Keratinocyte (primary cell): ENCODE results near the gene PLAC1.

Experiments used
- CTCF ChIP-seq, 3 experiments: IDR thresholded peaks in 1 of 3; conservative IDR thresholded peaks in 1 of 3; optimal IDR thresholded peaks in 1 of 3; 2 replicates in 2 of 3; 3 replicates in 1 of 3; pipeline versions ENCODE3 to v1.5.1; 2011; ENCODE audit warnings: low read length in 3 of 3, mild to moderate bottlenecking in 3 of 3, moderate library complexity in 2 of 3, control low read depth in 1 of 3, inconsistent platforms in 1 of 3; ENCODE audit not compliant: insufficient read depth in 2 of 3; ENCODE audit errors: extremely low read depth in 1 of 3
- EZH2 ChIP-seq: IDR thresholded peaks from one replicate; pipeline ENCODE4 v1.6.1; 2012; ENCODE audit warnings: inconsistent platforms, mild to moderate bottlenecking, low read length, moderate library complexity

DNA sequence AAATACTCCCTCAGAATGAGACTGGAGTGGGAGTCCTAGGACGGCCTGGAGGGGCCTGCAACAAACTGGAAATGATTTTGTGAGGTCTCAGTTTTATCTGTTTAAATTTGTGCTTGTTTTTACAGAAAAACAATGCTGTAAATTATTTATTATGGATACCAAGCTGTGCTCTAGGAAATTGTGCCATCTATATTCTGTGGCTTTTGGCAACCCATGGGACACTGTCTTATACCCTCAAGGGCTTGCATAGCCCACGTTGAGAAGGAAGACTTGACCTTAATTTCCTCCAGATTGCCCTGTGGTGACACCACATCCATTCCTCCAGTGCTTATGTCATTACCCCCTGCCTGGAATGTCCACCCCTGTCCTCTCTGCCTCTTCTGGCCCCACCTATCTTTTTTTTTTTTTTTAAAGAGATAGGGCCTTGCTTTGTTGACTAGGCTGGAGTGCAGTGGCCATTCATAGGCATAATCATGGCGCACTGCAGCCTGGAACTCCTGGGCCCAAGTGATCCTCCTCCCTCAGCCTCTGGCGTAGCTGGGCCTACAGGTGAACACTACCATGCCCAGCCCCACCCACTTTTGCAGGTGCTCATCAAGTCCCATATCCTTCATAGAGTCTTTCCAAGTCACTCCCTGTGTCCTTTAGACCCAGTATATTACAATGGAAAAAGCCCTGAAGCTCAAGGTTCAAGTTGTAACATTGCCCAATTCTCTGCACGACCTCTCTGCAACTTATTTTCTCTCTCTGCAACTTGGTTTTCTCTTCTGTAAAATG, 120.9 kb downstream of the PLAC1 start:
- TF ChIP-seq CTCF (optimal IDR thresholded peaks at IDR 0.05 in 1 of 3, IDR thresholded peaks at IDR 0.05 in 1 of 3, conservative IDR thresholded peaks at IDR 0.05 in 1 of 3; ENCODE audit: extremely low read depth in 1 of 3, insufficient read depth in 2 of 3, low read length in 3 of 3) (no peak), EZH2 (no peak)
